Measurements from ENCODE around the gene SLC1A7.

GRCh38 chr1:53114090-53114489, 28.3 kb downstream of the SLC1A7 start:
- TF ChIP-seq CTCF (IDR thresholded peaks at IDR 0.05): no peak
- no peak for TF ChIP-seq REST (IDR thresholded peaks at IDR 0.05; ENCODE audit: insufficient read depth in 1 of 2, low read depth in 2 of 2, low read length in 1 of 2)
- no peak for TF ChIP-seq TCF7L2 (IDR thresholded peaks at IDR 0.05; ENCODE audit: low read depth, low read length)
- TF ChIP-seq POLR2AphosphoS5 (IDR thresholded peaks at IDR 0.05; ENCODE audit: low read depth, low read length): no peak
- no peak for TF ChIP-seq SIN3A (IDR thresholded peaks at IDR 0.05; ENCODE audit: borderline replicate concordance, insufficient read depth, low read depth, low read length)
